Panc1 (cell line): ENCODE results near the gene B2M.
A peak's percentile ranks its signal among the peaks of the same experiment; 100 is the strongest.

ENCODE experiments used
- CTCF ChIP-seq: fragments of 450-650 bp; IDR thresholded peaks from 2 replicates; pipeline ENCODE4 v1.5.1; 2017; ENCODE audit warnings: mild to moderate bottlenecking
- POLR2AphosphoS5 ChIP-seq: IDR thresholded peaks from 2 replicates; pipeline ENCODE4 v1.6.1; 2012; ENCODE audit warnings: mild to moderate bottlenecking, low read depth, low read length, moderate library complexity
- SIN3A ChIP-seq: IDR thresholded peaks from 2 replicates; pipeline ENCODE4 v1.6.1; 2012; ENCODE audit warnings: low read depth, mild to moderate bottlenecking, low read length, moderate library complexity, borderline replicate concordance; ENCODE audit not compliant: insufficient read depth

GRCh38 chr15:44713006-44713966, 2.0 kb downstream of the B2M start:
- TF ChIP-seq CTCF, result peak; percentile 65
- no peak for TF ChIP-seq POLR2AphosphoS5
- TF ChIP-seq SIN3A, result no peak
